ENCODE measurements around the gene SCN9A. TPM values are rescaled to one million over a fixed set of nuclear protein-coding genes. Genes with fewer than 3 reads are reported as not detected.
"Not testable (repeated sequence)": the region's sequence is repeated elsewhere in the genome, so short reads cannot be mapped to it uniquely, and the experiment has no call there.

SCN9A gene
- total RNA-seq, 4 donors from 2014 or later, result 1.1 to 8.8 (median 5.2) TPM

- H3K9me3 ChIP-seq, result no peaks in the 10 kb centered on the region
- H3K36me3 ChIP-seq, result no peaks in the 10 kb centered on the region
- H3K27ac ChIP-seq, result no peak overlapping the region
- no peaks in the 10 kb centered on the region for H3K27me3 ChIP-seq
- no peak overlapping the region for H3K4me3 ChIP-seq
- TF ChIP-seq EP300 (IDR thresholded peaks at IDR 0.05) (no peak), POLR2A (IDR thresholded peaks at IDR 0.05) (no peak), POLR2AphosphoS5 (IDR thresholded peaks at IDR 0.05) (no peak)
- TF ChIP-seq, protein P1, sequence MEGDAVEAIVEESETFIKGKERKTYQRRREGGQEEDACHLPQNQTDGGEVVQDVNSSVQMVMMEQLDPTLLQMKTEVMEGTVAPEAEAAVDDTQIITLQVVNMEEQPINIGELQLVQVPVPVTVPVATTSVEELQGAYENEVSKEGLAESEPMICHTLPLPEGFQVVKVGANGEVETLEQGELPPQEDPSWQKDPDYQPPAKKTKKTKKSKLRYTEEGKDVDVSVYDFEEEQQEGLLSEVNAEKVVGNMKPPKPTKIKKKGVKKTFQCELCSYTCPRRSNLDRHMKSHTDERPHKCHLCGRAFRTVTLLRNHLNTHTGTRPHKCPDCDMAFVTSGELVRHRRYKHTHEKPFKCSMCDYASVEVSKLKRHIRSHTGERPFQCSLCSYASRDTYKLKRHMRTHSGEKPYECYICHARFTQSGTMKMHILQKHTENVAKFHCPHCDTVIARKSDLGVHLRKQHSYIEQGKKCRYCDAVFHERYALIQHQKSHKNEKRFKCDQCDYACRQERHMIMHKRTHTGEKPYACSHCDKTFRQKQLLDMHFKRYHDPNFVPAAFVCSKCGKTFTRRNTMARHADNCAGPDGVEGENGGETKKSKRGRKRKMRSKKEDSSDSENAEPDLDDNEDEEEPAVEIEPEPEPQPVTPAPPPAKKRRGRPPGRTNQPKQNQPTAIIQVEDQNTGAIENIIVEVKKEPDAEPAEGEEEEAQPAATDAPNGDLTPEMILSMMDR (IDR thresholded peaks at IDR 0.05), result no peak
- H3K4me1 ChIP-seq, result no peaks in the 10 kb centered on the region
- WGBS, result 78% methylated on average over 1 of the region's 1 CpG
- DNase-seq (ENCODE audit: low spot score in 2 of 2), result no peak
Measured at GRCh38 chr2:166413255-166413654, 37.5 kb upstream of the SCN9A start.

- Histone ChIP-seq H3K27me3 (no peaks in the 10 kb centered on the region), H3K9me3 (no peaks in the 10 kb centered on the region), H3K27ac (no peak overlapping the region), H3K36me3 (no peaks in the 10 kb centered on the region), H3K4me3 (no peak overlapping the region), H3K4me1 (no peaks in the 10 kb centered on the region)
- 44% methylated on average over 6 of the region's 6 CpGs for WGBS
- no peak for DNase-seq (ENCODE audit: low spot score in 2 of 2)
- TF ChIP-seq POLR2AphosphoS5 (IDR thresholded peaks at IDR 0.05), result no peak
- no peak for TF ChIP-seq POLR2A (IDR thresholded peaks at IDR 0.05)
- TF ChIP-seq EP300 (IDR thresholded peaks at IDR 0.05), result no peak
- TF ChIP-seq, protein P1 (IDR thresholded peaks at IDR 0.05), result no peak
Measured at GRCh38 chr2:166411473-166412230, 35.9 kb upstream of the SCN9A start.

GRCh38 chr2:166410828-166411472 is 35.2 kb upstream of the SCN9A start:
- Histone ChIP-seq H3K4me3 (no peak overlapping the region), H3K27me3 (no peaks in the 10 kb centered on the region), H3K36me3 (no peaks in the 10 kb centered on the region), H3K9me3 (no peaks in the 10 kb centered on the region), H3K4me1 (no peaks in the 10 kb centered on the region), H3K27ac (no peak overlapping the region)
- no peak for DNase-seq (ENCODE audit: low spot score in 2 of 2)
- no peak for TF ChIP-seq EP300 (IDR thresholded peaks at IDR 0.05)
- TF ChIP-seq, protein P1 (IDR thresholded peaks at IDR 0.05), result no peak
- TF ChIP-seq POLR2AphosphoS5 (IDR thresholded peaks at IDR 0.05), result no peak
- TF ChIP-seq POLR2A (IDR thresholded peaks at IDR 0.05), result no peak
- 75% methylated on average over 7 of the region's 7 CpGs for WGBS

DNA sequence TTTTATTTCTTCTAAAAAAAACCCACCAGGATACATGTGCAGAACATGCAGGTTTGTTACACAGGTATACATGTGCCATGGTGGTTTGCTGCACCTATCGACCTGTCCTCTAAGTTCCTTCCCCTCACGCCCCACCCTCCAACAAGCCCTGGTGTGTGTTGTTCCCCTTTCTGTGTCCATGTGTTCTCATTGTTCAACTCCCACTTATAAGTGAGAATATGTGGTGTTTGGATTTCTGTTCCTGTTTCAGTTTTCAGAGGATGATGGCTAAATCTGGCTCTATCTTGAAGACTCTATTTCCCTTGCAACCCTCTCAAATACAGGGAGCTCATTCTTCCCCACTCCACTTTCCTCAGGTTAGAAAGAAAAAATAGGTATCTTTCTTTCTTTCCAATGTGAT is 32.0 kb upstream of the SCN9A start:
- H3K4me3 ChIP-seq; H3K27ac ChIP-seq; H3K27me3 ChIP-seq; H3K4me1 ChIP-seq; H3K36me3 ChIP-seq; DNase-seq (ENCODE audit: low spot score in 2 of 2); H3K9me3 ChIP-seq: not testable (repeated sequence)
- 79% methylated on average over 2 of the region's 2 CpGs for WGBS

DNA sequence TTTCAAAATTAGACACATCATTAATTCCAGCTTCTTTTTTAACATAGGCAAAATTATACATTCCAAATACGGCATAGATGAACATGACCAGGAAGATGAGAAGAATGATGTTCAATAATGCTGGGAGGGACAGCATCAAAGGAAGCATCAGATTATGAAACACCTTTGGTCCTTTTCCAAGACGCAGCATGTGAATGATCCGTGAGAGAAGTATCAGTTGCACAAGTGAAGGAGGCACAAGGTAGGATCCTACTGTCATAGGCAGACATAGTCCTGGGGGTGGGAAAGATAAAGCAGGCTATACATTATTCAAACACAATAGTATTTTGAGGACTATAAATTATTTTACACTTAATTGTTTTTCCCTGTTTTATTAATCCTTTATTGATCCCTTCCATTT is 30.6 kb upstream of the SCN9A start:
- H3K4me3 ChIP-seq, result no peak overlapping the region
- WGBS, result 51% methylated on average over 3 of the region's 3 CpGs
- H3K36me3 ChIP-seq, result no peaks in the 10 kb centered on the region
- DNase-seq (ENCODE audit: low spot score in 2 of 2), result no peak
- no peak overlapping the region for H3K27ac ChIP-seq
- no peaks in the 10 kb centered on the region for H3K9me3 ChIP-seq
- H3K27me3 ChIP-seq, result no peaks in the 10 kb centered on the region
- no peaks in the 10 kb centered on the region for H3K4me1 ChIP-seq
- TF ChIP-seq EP300 (IDR thresholded peaks at IDR 0.05) (no peak), POLR2AphosphoS5 (IDR thresholded peaks at IDR 0.05) (no peak)
- TF ChIP-seq, protein P1 (IDR thresholded peaks at IDR 0.05), result no peak
